ENCODE measurements around the gene ATP1B2. TPM values are rescaled to one million over a fixed set of nuclear protein-coding genes. Genes with fewer than 3 reads are reported as not detected.
"Not testable (repeated sequence)": the region's sequence is repeated elsewhere in the genome, so short reads cannot be mapped to it uniquely, and the experiment has no call there.

The ATP1B2 gene, protein sequence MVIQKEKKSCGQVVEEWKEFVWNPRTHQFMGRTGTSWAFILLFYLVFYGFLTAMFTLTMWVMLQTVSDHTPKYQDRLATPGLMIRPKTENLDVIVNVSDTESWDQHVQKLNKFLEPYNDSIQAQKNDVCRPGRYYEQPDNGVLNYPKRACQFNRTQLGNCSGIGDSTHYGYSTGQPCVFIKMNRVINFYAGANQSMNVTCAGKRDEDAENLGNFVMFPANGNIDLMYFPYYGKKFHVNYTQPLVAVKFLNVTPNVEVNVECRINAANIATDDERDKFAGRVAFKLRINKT
- not detected in 2 replicates for total RNA-seq (2014; rRNA removed; shearing (Covaris generic))

DNA sequence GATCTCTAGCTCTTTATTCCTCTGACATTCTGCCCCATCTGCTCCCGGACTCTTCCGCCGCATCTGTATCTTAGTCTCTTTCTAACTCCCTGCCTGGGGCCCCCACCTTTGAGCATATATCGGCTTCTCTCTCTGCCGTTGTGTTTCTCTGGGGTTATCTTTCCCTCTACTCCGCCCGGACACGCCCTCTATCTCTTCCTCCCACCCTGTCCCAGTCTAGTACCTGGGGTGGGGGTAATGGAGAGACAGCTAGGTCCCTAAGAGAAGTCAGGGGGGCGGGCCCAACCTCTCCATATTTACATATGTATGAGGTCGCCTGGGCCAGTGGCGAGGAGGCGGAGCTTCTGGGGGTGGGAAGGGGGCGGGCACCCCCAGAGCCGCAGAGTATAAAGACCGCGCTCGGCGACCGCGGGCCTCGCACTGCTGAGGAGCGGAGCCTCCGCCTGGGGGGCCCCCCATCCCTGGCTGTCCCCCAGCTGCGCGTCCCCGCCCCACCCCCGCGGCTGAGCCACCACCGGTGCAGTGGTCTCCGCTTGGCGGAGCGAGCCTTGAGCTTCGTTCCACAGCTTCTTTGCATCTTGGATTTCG lies at the start of gene ATP1B2:
Gene ATP1B2 (plus strand): TSS at position 418 of the 588 bp plus-strand sequence. CDS start 593 bp downstream, outside the sequence.
- DNase-seq (ENCODE audit: low read depth): peak; percentile 68

DNA sequence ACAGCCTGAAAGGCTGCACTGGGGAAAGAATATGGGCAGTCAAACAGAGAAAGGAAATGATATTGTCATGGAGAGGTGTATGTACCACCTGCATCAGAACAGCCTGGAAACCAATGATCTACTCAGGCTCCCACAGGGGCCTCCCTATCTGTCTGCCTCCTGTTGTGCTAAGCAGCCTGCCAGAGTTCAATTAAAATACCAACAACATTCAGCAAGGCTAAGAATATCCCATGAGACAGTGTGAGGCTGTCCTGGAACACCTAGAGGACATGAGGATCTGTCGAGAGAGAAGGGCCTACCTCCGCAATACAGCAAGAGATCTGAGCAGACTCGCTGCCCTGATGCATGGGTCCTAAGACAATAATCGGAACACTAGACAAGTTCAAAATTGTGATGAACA lies 44.4 kb upstream of the ATP1B2 start:
- DNase-seq (ENCODE audit: low read depth): no peak

DNA sequence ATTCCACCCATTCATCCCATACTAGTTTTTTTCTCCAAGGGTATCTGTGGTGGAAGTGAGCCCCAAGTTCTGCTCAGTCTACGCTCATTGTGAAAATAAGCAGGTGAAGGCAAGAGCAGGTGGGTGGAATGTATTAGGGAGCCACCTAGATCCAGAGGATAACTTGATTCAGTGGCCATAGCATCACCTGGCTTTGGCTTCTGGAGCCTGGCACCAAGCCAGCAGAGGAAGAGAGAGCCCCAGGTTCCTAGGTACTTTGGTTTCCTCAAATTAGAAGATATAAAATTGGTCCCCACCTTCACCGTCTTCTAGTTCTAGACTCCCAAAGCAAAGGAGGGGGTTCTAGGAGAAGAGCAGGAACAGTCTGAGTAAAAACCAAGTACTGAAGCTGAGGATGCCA lies 40.1 kb upstream of the ATP1B2 start:
- DNase-seq (ENCODE audit: low read depth): no peak

DNA sequence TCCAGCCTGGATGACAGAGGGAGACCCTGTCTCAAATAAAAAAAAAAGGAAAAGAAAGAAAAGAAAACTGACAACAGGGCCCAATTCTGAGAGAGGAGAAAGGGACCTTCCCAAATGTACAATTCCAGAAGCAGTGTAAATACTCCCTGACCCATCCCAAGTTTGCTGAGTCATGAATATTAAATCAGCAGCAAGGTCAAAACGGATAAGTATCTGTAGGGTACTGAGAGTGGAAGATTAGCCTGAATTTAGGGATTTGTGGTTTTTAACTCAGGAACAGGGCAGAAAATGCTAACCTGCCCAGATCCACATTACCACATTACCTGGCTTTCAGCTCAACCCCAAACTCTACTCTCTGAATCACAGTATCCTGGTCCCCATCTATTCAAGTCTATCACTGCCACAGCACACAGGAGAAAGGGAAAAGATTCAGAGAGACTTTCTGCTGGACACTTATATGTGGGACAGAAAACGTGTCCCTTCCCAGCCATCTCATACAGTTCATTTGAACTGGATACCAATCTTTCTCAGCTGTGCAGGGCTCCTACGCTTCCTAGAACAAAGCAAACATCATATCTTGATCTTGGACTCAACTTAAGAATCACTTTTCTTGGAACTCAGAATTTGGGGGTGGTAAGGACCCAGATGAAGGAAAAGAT lies 39.0 kb upstream of the ATP1B2 start:
- no peak for DNase-seq (ENCODE audit: low read depth)

DNA sequence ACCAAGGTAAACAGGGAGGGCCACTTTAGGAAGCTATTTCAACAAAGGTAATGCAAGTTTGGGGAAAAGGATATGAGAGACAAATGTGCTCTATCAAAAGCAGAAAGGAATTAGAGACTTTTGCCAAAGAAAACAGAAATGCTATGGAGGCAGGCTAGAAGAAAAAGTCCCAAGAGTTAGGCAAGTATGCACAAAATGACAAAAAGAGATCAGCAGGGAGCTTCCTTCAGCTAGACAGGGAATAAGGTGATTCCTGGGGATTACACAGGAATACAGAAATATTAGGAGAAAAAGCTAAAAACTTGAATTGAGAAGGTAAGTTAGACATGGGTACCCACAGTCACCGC lies 38.5 kb upstream of the ATP1B2 start:
- no peak for DNase-seq (ENCODE audit: low read depth)

DNA sequence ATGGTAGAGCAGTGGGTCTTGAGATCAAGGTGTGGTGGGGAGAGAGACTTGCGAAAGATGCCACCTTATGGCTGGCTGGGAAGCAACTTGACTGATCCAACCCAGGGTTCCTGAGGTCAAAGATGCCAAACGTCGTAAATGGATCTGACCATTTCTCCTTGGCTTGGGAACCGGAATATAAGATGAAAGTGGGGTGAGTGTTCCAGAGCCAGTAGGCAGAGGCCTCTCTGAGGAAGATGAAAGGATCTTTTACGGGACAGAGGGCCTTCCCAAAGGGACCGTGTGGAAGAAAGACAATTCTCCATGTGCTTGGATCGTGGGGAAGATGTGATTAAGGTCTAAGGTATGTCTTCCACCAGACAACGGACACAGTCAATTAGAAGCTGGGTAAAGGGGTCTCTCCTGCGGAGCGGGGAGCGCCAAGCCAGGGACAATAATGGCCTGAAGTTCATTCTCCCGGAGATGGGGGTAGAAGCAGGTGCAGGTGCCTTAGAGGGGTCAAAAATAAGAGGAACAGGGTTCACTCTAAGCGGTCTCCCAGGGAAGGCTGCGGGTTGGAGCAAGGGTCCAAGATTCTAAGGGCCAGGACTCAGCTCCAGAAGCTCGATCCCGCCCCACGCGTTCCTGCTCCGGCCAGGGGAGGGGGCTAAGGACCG lies 36.8 kb upstream of the ATP1B2 start:
- DNase-seq (ENCODE audit: low read depth): peak; percentile 49

DNA sequence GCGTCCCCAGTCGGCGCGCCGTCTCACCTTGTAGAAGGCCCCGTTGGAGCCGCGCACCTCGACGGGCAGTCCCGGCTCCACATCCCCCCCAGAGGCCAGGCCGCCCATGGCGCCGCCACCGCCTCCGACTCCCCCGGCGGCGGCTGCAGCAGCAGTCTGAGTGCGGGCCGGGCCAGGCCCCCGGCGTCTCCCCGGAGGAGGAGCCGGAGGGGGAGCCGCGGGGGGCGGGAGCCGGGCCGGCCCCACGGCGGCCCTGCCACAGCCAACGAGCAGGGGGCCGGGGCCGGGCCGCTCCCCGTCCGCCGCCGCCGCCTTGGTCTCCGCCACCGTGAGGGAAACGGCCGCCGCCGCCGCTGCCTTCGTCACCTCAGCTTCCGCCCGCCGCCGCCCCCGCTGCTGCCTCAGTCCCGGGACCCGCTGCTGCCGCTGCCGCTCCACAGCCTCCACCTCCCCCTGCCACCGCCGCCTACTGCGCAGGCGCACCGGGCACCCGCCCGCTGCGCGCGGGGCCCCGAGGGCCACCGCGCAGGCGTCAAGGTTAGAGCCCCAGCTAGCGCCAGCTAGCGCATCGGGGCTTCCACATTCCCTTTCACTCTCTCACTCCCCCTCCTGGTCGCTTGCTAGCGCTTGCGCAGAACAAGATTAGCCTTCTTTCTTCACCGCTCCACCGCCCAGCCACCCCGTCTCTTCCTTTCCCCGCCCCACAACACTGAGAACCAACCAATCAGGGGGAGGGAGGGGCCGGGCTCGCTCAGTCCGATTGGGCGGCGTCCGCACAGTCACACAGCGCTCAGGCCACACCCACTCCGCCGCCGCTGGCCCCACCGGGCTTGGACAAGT lies 36.1 kb upstream of the ATP1B2 start, which contains the start of gene FXR2:
Gene FXR2 (minus strand): TSS at position 473 of the 840 bp plus-strand sequence. CDS start 365 bp downstream, at position 108.
- peak; percentile 100 for DNase-seq (ENCODE audit: low read depth)

DNA sequence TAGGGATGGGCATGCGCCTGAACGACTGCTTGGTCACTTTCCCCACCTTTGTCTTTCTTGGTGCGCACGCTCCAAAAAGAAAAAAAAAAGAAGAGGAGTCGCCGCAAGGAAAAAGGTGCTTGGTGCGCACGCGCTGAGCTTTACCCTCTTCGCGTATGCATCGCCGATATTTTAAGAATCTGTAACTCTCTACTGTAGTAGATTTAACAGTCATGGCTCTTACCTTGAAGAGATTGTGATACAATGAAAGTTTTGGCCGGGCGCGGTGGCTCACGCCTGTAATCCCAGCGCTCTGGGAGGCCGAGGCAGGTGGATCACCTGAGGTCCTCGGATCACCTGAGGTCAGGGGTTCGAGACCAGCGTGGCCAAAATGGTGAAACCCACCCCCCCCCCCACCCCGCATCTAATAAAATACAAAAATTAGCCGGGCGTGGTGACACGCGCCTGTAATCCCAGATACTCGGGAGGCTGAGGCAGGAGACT lies 35.4 kb upstream of the ATP1B2 start:
- no peak for DNase-seq (ENCODE audit: low read depth)

DNA sequence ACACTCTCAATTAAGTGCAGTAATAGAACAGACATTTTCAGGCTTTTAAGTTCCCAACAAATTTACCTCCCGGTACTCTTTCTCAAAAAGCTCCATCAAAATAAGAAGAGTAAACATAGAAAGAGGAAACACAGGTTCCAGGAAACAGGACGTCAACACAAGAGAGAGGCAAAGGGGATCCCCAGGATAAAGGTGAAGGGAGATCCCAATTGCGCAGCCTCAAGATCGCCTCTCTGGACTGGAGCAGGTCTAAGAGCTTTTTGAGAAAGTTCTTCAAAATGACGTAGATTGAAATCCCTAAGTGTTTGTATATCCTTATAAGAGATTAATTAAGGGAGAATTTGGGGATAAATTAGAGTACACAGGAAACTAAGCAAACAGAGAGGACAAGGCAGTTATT lies 32.1 kb upstream of the ATP1B2 start:
- DNase-seq (ENCODE audit: low read depth): no peak

DNA sequence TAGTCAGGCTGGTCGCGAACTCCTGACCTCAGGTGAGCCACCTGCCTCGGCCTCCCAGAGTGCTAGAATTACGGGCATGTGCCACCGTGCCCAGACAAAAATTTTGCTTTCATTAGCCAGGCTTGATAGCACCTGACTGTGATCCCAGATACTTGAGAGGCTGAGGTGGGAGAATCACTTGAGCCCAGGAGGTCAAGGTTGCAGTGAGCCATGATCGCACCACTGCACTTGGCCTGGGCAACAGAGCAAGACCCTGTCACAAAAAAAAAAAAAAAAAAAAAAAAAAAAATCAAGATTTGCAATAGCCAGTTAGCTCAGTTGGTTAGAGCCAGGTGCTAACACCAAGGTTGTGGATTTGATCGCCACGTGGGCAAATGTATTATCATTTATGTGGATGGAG lies 29.9 kb upstream of the ATP1B2 start:
- DNase-seq (ENCODE audit: low read depth): no peak

DNA sequence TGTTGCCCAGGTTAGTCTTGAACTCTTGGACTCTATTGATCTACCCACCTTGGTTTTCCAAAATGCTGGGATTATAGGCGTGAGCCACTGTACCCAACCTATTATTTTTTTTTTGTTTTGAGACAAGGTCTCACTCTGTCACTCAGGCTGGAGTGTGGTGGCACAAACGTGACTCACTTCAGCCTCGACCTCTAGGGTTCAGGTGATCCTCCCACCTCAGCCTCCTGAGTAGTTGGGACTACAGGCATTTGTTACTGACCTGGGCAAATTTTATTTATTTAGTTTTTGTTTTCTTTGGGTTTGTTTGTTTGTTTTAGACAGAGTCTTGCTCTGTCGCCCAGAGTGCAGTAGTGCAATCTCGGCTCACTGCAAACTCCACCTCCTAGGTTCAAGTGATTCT lies 27.1 kb upstream of the ATP1B2 start:
- DNase-seq (ENCODE audit: low read depth): no peak

DNA sequence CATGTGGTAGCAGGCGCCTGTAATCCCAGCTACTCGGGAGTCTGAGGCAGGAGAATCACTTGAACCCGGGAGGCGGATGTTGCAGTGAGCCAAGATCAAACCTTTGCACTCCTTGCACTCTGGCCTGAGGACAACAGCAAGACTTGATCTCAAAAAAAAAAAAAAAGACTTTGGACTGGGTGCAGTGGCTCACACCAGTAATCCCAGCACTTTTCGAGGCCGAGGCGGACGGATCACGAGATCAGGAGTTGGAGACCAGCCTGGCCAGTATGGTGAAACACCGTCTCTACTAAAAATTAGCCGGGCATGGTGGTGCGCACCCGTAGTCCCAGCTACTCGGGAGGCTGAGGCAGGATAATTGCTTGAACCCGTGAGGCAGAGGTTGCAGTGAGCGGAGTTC lies 25.0 kb upstream of the ATP1B2 start:
- DNase-seq (ENCODE audit: low read depth): not testable (repeated sequence)

DNA sequence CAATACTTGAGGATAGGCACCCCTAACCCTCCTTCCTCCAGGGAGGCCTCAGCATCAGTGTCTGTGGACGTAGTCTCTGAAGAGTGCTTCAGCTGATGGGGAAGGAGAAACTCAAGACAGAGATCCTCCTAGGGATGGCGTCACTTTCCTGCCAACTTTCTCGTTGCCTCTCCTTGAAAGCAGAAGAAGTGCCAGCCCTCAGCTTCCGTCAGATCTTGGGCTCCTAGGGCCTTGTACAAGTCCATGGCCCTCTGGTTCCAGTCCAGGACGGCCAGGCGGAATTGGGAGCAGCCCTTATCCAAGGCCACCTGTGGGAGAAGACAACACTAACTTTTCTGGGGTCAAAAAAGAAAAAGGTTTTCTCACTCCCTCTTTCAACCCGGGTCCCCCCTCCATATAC lies 24.4 kb upstream of the ATP1B2 start:
- no peak for DNase-seq (ENCODE audit: low read depth)

DNA sequence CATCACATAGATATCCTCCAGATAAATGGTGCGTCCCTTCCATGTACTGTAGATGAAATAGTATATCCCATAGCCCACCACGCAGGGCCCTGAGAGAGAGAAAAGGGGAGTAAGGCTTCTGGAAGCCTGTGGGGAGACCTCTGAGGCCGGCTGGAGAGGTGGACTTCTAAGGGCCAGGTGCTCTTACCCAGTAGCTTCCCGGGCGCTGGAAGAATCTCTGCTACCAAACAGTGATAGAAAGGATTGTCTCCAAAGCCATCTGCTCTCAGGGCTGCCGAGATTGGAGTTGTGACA lies 23.8 kb upstream of the ATP1B2 start:
- no peak for DNase-seq (ENCODE audit: low read depth)

DNA sequence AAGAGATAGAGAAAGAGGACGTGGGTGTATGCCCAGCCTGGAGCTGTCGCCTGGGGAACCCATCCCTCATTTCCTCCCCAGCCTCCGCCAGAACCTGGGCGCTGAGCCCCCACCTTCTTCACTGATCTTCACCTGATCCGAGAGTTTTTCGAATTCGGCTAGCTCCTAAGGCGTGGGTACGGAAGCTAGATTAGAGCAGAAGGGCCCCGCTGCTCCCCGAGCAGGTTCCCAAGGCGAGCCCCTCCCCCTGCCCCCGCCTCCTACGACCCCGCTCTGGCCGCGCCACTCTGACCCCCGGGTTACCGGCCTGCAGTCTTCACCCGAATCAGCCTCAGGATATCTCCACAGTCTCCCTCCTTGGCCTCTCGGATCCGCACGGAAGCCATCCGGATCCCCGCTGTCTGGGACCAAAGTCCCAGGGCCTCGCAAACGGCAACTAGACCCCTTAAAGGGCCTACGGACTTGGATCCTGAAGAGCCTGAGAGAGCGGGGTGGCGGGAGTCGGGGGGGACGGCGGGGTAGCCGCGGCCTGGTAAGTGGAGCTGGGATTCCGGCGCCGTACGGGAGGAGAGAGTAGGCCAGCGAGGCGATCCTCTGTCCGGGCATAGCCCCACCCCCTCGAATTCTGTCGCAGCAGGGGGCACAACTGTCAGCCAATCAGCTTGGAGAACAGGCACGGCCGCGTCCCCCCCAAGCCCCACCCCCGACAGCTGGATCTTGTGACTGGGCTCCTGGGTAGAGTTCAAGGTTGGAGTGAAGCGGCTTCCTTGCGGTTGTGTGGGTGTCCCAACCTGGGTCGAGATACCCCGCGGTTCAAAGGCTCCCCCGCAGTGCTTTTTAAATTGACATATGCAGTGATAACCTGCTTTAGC lies 23.2 kb upstream of the ATP1B2 start, which contains the start of gene SAT2:
Gene SAT2 (minus strand): TSS at position 572 of the 872 bp plus-strand sequence. CDS start 186 bp downstream, at position 386.
- peak; percentile 96 for DNase-seq (ENCODE audit: low read depth)

DNA sequence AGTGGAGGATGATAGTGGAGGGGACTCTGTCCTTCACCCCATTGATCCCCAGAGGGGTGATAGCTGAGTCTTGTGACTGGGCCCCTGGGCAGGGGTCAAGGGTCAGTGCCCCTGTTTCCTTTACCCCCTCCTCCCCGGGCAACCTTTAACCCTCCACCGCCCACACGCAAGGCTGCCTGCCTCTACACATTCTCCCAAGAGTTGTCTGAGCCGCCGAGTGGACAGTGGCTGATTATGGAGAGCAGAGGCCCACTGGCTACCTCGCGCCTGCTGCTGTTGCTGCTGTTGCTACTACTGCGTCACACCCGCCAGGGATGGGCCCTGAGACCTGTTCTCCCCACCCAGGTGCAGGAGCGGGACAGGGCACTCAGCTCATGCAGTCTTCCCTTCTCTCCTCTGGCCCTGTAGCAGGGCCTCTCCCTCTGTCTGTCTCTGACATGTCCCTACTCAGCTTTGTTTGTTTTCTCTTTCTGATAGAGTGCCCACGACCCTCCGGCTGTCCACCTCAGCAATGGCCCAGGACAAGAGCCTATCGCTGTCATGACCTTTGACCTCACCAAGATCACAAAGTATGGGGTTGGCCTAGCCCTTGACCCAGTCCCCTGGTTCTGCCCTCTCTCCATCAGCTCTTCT lies 20.7 kb upstream of the ATP1B2 start, which contains the start of gene SHBG:
Gene SHBG (plus strand): TSS at position 197 of the 633 bp plus-strand sequence. CDS start 38 bp downstream, at position 235.
- DNase-seq (ENCODE audit: low read depth): no peak

DNA sequence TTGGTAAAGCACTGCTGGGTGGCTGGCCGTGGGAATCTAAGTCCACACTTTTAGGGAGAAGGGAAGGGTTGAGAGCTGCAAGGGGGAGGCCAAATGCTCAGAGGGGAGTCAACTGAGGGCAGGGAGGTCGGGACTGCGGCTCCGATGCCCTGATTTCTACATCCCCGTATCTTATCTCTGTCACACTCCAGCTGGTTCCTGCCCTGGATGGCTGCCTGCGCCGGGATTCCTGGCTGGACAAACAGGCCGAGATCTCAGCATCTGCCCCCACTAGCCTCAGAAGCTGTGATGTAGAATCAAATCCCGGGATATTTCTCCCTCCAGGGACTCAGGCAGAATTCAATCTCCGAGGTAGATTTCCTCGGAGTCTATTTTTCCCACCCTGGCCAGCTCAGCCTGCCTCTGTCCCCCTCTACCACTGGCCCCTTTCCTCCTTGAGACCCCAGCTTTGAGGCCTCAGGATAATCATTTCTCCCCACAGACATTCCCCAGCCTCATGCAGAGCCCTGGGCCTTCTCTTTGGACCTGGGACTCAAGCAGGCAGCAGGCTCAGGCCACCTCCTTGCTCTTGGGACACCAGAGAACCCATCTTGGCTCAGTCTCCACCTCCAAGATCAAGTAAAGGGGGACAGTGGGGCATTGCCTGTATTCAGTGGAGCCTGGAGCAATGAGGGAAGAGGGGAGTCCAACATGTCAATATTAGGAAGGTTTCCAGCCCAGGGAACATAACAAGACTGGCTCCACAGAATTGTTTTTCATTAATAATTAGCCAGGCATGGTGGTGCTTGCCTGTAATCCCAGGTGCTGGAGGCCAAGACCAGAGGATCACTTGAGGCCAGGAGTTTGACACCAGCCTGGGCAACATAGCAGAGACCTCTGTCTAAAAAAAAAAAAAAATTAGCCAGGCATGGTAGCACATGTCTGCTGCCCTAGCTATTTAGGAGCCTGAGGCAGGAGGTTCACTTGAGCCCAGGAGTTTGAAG lies 19.0 kb upstream of the ATP1B2 start:
- DNase-seq (ENCODE audit: low read depth): no peak

DNA sequence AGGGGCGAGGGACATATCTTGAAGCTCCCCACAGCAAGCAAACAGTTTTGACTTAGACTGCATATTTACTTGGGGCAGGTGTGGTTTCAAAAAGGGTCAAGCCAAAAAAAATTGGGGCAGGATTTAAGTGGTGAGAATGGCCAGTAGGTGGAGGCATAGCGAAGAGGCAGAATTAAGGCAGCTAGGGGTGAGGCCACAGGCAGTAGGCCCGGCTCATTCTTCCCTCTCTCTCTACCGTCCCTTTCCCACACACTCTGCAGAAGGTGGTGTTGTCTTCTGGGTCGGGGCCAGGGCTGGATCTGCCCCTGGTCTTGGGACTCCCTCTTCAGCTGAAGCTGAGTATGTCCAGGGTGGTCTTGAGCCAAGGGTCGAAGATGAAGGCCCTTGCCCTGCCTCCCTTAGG lies 18.2 kb upstream of the ATP1B2 start:
- DNase-seq (ENCODE audit: low read depth): peak; percentile 38

DNA sequence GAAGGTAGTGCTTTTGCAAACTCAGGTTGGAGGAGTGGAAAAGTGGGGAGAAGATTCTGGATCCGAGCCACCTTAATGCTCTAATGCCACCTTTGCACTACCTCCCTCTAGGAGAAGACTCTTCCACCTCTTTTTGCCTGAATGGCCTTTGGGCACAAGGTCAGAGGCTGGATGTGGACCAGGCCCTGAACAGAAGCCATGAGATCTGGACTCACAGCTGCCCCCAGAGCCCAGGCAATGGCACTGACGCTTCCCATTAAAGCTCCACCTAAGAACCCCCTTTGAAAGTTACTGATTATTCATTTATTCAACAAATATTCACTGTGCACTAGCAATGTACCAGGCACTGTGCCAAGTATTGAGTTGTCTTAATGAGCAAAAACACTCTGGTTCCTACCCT lies 17.6 kb upstream of the ATP1B2 start:
- DNase-seq (ENCODE audit: low read depth): no peak

Data from Daoy (cell line).